ENCODE results near the gene SYNPR. TPM values are rescaled to one million over a fixed set of nuclear protein-coding genes. Genes with fewer than 3 reads are reported as not detected.
"Not testable (repeated sequence)": the region's sequence is repeated elsewhere in the genome, so short reads cannot be mapped to it uniquely, and the experiment has no call there.

The SYNPR gene
- total and polyA plus RNA-seq, 2 donors: 0.09 to 0.18 TPM

DNA sequence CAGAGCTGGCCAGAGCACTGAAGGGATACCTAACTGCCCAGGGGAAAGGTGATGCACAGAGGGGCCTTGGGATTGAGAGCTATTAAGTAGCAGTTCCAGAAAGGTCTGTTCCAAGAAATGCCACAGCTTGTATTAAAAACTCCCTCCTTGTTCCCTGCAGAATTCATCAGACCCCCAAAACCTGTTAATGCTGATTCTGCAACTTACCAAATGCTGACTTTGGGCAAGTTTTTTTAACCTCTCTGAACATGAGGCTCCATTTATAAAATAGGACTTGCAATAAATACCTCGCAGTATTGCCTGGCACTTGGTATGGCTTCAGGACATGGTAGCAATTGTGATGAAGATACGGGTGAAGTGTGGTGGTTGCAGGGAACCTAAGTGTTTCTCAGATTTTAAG lies 30.1 kb upstream of the SYNPR start:
- WGBS: 46% methylated on average over 2 of the region's 2 CpGs
- Histone ChIP-seq H3K4me3 (ENCODE audit: low read length in 2 of 2) (no peak overlapping the region), H3K27ac (ENCODE audit: low read depth in 1 of 2, low read length in 1 of 2) (no peak overlapping the region), H3K9me3 (ENCODE audit: control insufficient read depth in 2 of 2, insufficient read depth in 1 of 2, low read length in 1 of 2) (no peaks in the 10 kb centered on the region), H3K36me3 (ENCODE audit: control insufficient read depth in 2 of 2, insufficient read depth in 2 of 2, low read length in 1 of 2) (no peaks in the 10 kb centered on the region), H3K4me1 (ENCODE audit: control insufficient read depth in 2 of 2, insufficient read depth in 2 of 2, low read length in 2 of 2) (no peaks in the 10 kb centered on the region), H3K27me3 (ENCODE audit: control insufficient read depth in 2 of 2, insufficient read depth in 1 of 2, low read length in 1 of 2) (no peaks in the 10 kb centered on the region)
- no peak for DNase-seq (ENCODE audit: low read depth in 6 of 9, low spot score in 9 of 9)

DNA sequence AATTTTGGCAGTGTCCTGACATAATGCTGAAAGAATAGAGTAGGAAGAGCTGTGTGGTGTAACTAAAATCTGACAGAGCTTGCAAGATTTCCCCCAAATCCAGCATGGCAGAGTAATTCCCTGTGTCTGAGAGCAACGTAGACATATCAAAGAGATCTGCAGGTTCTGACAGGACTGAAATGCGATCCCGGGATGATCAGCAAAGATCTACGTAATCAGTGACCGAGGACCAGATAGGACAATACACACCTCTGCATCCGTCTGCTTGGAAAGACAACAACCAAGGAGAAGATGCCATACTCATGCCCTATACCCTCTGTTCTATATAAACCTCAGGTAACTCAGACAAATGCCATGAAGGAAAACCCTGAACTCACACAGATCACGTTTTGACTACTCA lies 26.6 kb upstream of the SYNPR start:
- H3K27me3 ChIP-seq (ENCODE audit: control insufficient read depth in 2 of 2, insufficient read depth in 1 of 2, low read length in 1 of 2): no peaks in the 10 kb centered on the region
- 66% methylated on average over 7 of the region's 7 CpGs for WGBS

DNA sequence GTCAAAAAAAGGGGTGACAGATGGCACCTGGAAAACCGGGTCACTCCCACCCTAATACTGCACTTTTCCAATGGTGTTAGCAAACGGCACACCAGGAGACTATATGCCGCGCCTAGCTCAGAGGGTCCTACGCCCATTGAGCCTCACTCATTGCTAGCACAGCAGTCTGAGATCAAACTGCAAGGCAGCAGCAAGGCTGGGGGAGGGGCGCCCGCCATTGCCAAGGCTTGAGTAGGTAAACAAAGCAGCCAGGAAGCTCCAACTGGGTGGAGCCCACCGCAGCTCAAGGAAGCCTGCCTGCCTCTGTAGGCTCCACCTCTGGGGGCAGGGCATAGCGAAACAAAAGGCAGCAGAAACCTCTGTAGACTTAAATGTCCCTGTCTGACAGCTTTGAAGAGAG lies 22.3 kb upstream of the SYNPR start:
- not testable (repeated sequence) for H3K27ac ChIP-seq (ENCODE audit: low read depth in 1 of 2, low read length in 1 of 2); H3K4me3 ChIP-seq (ENCODE audit: low read length in 2 of 2); DNase-seq (ENCODE audit: low read depth in 6 of 9, low spot score in 9 of 9); H3K27me3 ChIP-seq (ENCODE audit: control insufficient read depth in 2 of 2, insufficient read depth in 1 of 2, low read length in 1 of 2); H3K4me1 ChIP-seq (ENCODE audit: control insufficient read depth in 2 of 2, insufficient read depth in 2 of 2, low read length in 2 of 2); H3K9me3 ChIP-seq (ENCODE audit: control insufficient read depth in 2 of 2, insufficient read depth in 1 of 2, low read length in 1 of 2); H3K36me3 ChIP-seq (ENCODE audit: control insufficient read depth in 2 of 2, insufficient read depth in 2 of 2, low read length in 1 of 2)
- WGBS: 79% methylated on average over 9 of the region's 9 CpGs

More for the DNA sequence above, 26.6 kb upstream of the SYNPR start:
- Histone ChIP-seq H3K36me3 (ENCODE audit: control insufficient read depth in 2 of 2, insufficient read depth in 2 of 2, low read length in 1 of 2) (no peaks in the 10 kb centered on the region), H3K9me3 (ENCODE audit: control insufficient read depth in 2 of 2, insufficient read depth in 1 of 2, low read length in 1 of 2) (no peaks in the 10 kb centered on the region), H3K4me3 (ENCODE audit: low read length in 2 of 2) (no peak overlapping the region), H3K4me1 (ENCODE audit: control insufficient read depth in 2 of 2, insufficient read depth in 2 of 2, low read length in 2 of 2) (no peaks in the 10 kb centered on the region), H3K27ac (ENCODE audit: low read depth in 1 of 2, low read length in 1 of 2) (no peak overlapping the region)
- no peak for DNase-seq (ENCODE audit: low read depth in 6 of 9, low spot score in 9 of 9)

DNA sequence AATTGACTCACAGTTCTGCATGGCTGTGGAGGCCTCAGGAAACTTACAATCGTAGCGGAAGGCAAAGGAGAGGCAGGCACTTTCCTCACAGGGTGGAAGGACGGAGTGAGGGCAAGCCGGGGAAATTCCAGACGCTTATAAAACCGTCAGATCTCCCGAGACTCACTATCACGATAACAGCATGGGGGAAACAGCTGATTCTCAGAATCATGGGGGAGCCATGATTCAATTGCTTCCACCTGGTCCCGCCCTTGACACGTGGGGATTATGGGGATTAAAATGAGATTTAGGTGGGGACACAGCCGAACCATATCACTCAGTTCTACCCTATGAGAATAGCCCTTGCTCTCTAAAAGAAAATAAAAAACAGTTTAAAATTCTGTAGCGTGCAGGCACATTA lies 13.4 kb upstream of the SYNPR start:
- Histone ChIP-seq H3K9me3 (ENCODE audit: control insufficient read depth in 2 of 2, insufficient read depth in 1 of 2, low read length in 1 of 2) (no peaks in the 10 kb centered on the region), H3K27me3 (ENCODE audit: control insufficient read depth in 2 of 2, insufficient read depth in 1 of 2, low read length in 1 of 2) (no peaks in the 10 kb centered on the region), H3K27ac (ENCODE audit: low read depth in 1 of 2, low read length in 1 of 2) (no peak overlapping the region), H3K4me3 (ENCODE audit: low read length in 2 of 2) (no peak overlapping the region), H3K4me1 (ENCODE audit: control insufficient read depth in 2 of 2, insufficient read depth in 2 of 2, low read length in 2 of 2) (no peaks in the 10 kb centered on the region), H3K36me3 (ENCODE audit: control insufficient read depth in 2 of 2, insufficient read depth in 2 of 2, low read length in 1 of 2) (no peaks in the 10 kb centered on the region)
- no peak for DNase-seq (ENCODE audit: low read depth in 6 of 9, low spot score in 9 of 9)
- WGBS: 73% methylated on average over 12 of the region's 12 CpGs

DNA sequence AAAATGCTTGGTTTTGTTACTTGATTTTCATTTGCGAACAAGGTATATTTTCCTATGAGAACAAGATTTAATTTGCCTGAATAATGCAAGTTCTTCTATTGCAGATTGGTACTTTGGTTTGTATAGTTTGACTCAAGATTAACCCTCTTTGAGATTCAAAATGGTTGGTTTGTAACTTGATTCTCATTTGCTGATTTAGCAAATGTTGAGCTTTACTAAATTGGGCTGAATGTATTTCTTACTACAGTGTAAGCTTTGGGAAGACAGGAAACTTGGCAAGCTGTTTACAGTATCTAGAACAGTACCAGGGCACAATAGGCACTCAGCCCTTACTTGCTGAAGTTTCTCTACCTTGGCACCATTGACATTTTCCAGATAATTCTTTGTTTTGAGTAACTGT lies 3.7 kb upstream of the SYNPR start:
- no peak for DNase-seq (ENCODE audit: low read depth in 6 of 9, low spot score in 9 of 9)
- Histone ChIP-seq H3K4me3 (ENCODE audit: low read length in 2 of 2) (no peak overlapping the region), H3K4me1 (ENCODE audit: control insufficient read depth in 2 of 2, insufficient read depth in 2 of 2, low read length in 2 of 2) (no peaks in the 10 kb centered on the region), H3K27ac (ENCODE audit: low read depth in 1 of 2, low read length in 1 of 2) (no peak overlapping the region), H3K36me3 (ENCODE audit: control insufficient read depth in 2 of 2, insufficient read depth in 2 of 2, low read length in 1 of 2) (no peaks in the 10 kb centered on the region), H3K27me3 (ENCODE audit: control insufficient read depth in 2 of 2, insufficient read depth in 1 of 2, low read length in 1 of 2) (peaks cover 7 to 20% of the 10 kb centered on the region in 2 donors), H3K9me3 (ENCODE audit: control insufficient read depth in 2 of 2, insufficient read depth in 1 of 2, low read length in 1 of 2) (no peaks in the 10 kb centered on the region)
- WGBS: 93% methylated on average over 1 of the region's 1 CpG

DNA sequence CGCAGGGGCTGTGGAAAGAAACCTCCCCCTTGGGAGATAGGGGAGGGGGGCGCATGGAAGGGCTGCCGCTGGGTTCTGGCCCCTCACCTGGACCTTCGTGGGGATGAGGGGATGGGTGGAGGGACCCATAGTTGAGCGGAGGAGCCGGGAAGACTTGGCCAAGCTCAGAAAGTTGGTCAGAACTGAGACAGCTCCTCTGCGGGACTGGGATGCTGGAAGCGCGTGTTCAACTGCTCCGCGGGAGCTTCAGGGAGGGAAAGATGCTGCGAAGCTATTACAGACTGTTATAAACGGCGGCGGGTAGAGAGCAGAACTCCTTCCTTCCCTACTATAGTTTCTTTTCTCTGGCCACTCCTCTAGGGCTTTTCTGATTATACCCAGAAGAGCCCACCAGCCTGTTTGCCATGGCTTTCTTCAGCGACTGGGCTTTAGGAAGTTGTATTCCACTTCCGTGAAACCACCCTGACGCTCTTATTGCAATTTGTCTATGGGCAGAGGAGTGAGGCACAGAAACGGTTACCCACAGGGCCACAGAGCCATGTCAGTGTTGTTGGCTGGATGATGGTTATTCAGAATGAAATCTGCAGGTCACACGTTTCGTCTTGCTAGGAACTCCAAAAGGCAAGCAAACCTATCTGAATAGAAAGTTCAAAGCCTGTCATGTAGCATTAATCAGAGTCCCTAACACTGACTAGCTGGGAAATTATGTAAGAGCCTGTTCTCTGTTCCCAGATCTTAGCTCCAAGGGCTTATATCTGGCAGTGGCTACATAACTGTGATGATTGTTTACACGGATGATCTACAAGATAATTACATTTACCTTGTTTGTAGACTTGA lies 1.1 kb downstream of the SYNPR start:
- WGBS: 9% methylated on average over 22 of the region's 22 CpGs
- no peak overlapping the region for H3K27ac ChIP-seq (ENCODE audit: low read depth in 1 of 2, low read length in 1 of 2)
- H3K9me3 ChIP-seq (ENCODE audit: control insufficient read depth in 2 of 2, insufficient read depth in 1 of 2, low read length in 1 of 2): no peaks in the 10 kb centered on the region
- DNase-seq (ENCODE audit: low read depth in 6 of 9, low spot score in 9 of 9): no peak
- peaks cover 7 to 22% of the 10 kb centered on the region in 2 donors for H3K27me3 ChIP-seq (ENCODE audit: control insufficient read depth in 2 of 2, insufficient read depth in 1 of 2, low read length in 1 of 2)
- H3K4me1 ChIP-seq (ENCODE audit: control insufficient read depth in 2 of 2, insufficient read depth in 2 of 2, low read length in 2 of 2): no peaks in the 10 kb centered on the region
- no peaks in the 10 kb centered on the region for H3K36me3 ChIP-seq (ENCODE audit: control insufficient read depth in 2 of 2, insufficient read depth in 2 of 2, low read length in 1 of 2)
- H3K4me3 ChIP-seq (ENCODE audit: low read length in 2 of 2): no peak overlapping the region

DNA sequence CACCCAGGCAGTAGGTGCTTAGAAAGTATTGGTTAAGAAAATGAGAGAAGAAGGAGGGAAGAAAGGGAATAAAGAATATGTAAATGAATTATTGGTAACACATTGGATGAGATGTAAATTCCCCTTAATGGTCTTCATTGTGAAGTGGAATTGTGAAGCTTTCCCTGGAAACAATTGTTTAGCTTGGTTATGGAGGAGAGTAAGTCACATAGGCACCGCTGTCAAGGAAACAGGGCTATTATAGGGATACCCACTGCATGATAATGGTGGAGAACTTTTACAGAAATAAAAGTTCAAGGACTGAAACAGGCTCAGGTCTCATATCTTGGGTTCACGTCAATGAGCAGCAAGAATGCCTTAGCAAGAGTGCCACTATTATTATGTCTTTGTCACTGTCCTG lies 9.5 kb downstream of the SYNPR start:
- H3K36me3 ChIP-seq (ENCODE audit: control insufficient read depth in 2 of 2, insufficient read depth in 2 of 2, low read length in 1 of 2): no peaks in the 10 kb centered on the region
- no peak overlapping the region for H3K27ac ChIP-seq (ENCODE audit: low read depth in 1 of 2, low read length in 1 of 2)
- DNase-seq (ENCODE audit: low read depth in 6 of 9, low spot score in 9 of 9): no peak
- H3K4me3 ChIP-seq (ENCODE audit: low read length in 2 of 2): no peak overlapping the region
- no peaks in the 10 kb centered on the region for H3K9me3 ChIP-seq (ENCODE audit: control insufficient read depth in 2 of 2, insufficient read depth in 1 of 2, low read length in 1 of 2)
- no peaks in the 10 kb centered on the region for H3K27me3 ChIP-seq (ENCODE audit: control insufficient read depth in 2 of 2, insufficient read depth in 1 of 2, low read length in 1 of 2)
- WGBS: 94% methylated on average over 2 of the region's 2 CpGs
- H3K4me1 ChIP-seq (ENCODE audit: control insufficient read depth in 2 of 2, insufficient read depth in 2 of 2, low read length in 2 of 2): no peaks in the 10 kb centered on the region

DNA sequence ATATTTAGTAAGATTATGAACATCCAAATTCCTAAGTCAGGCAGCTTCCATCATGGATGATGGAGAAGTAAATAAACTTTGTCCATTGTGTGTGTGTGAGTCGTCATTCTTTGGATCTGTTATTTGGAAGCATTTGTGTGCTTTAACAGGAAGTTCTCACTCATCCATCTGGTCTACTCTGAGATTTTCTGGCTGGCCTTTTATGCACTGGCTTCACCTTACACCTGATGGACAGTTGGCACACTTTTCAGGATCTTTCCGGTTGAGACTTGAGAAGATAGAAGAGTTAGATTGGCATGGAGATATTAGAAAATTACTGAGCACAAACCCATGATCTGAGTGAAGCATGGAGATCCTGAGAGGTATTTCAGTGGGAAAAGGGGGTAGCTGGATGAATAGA lies 12.6 kb downstream of the SYNPR start:
- Histone ChIP-seq H3K9me3 (ENCODE audit: control insufficient read depth in 2 of 2, insufficient read depth in 1 of 2, low read length in 1 of 2) (no peaks in the 10 kb centered on the region), H3K4me1 (ENCODE audit: control insufficient read depth in 2 of 2, insufficient read depth in 2 of 2, low read length in 2 of 2) (no peaks in the 10 kb centered on the region), H3K27me3 (ENCODE audit: control insufficient read depth in 2 of 2, insufficient read depth in 1 of 2, low read length in 1 of 2) (no peaks in the 10 kb centered on the region), H3K27ac (ENCODE audit: low read depth in 1 of 2, low read length in 1 of 2) (no peak overlapping the region), H3K36me3 (ENCODE audit: control insufficient read depth in 2 of 2, insufficient read depth in 2 of 2, low read length in 1 of 2) (no peaks in the 10 kb centered on the region), H3K4me3 (ENCODE audit: low read length in 2 of 2) (no peak overlapping the region)
- 71% methylated on average over 2 of the region's 2 CpGs for WGBS
- DNase-seq (ENCODE audit: low read depth in 6 of 9, low spot score in 9 of 9): no peak

DNA sequence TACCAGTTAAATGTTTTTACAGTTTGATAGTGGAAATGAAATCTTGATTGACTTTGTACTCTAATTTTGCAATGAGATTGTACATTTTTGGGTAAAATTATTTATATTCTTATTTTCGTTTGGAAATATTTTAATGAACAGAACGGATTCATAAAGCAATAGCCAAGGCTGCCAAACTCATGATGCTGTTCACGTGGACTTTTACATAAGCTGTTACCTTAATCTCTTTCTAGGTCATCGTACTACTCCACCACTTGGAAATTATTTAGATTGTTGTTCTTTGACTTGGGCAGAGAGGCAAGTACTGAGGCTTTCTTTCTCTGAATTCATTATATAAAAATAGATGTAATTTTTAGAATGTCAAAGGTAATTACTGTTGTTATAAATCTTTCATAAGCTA lies 16.2 kb downstream of the SYNPR start:
- H3K4me3 ChIP-seq (ENCODE audit: low read length in 2 of 2): no peak overlapping the region
- 84% methylated on average over 4 of the region's 4 CpGs for WGBS

More for the DNA sequence above, 16.2 kb downstream of the SYNPR start:
- Histone ChIP-seq H3K4me1 (ENCODE audit: control insufficient read depth in 2 of 2, insufficient read depth in 2 of 2, low read length in 2 of 2) (no peaks in the 10 kb centered on the region), H3K9me3 (ENCODE audit: control insufficient read depth in 2 of 2, insufficient read depth in 1 of 2, low read length in 1 of 2) (no peaks in the 10 kb centered on the region), H3K27me3 (ENCODE audit: control insufficient read depth in 2 of 2, insufficient read depth in 1 of 2, low read length in 1 of 2) (no peaks in the 10 kb centered on the region), H3K36me3 (ENCODE audit: control insufficient read depth in 2 of 2, insufficient read depth in 2 of 2, low read length in 1 of 2) (no peaks in the 10 kb centered on the region), H3K27ac (ENCODE audit: low read depth in 1 of 2, low read length in 1 of 2) (no peak overlapping the region)
- DNase-seq (ENCODE audit: low read depth in 6 of 9, low spot score in 9 of 9): no peak

All from thymus (tissue), 11 donors.